T-cell (primary cell): Measurements from ENCODE around the gene CREB3L4. TPM values are rescaled to one million over a fixed set of nuclear protein-coding genes. Genes with fewer than 3 reads are reported as not detected.

ENCODE experiments used
- ATAC-seq, 4 experiments: fragments of 200-7000 bp in 3 of 4; fragments of 150-1000 bp in 1 of 4; cut with Tn5 transposase; replicated peaks in 1 of 4; 1 replicate in 3 of 4; 2 replicates in 1 of 4; pipeline ENCODE4 v1.10.0; 2021; ENCODE audit warnings: moderate library complexity in 3 of 4, mild to moderate bottlenecking in 2 of 4, moderate number of reproducible peaks in 1 of 4
- CTCF ChIA-PET, 2 donors: fragments of 300-600 bp; sonication (Branson Sonifier 250); formaldehyde crosslinking; loops; one replicate each; lab custom pipeline; 2022; ENCODE audit warnings: antibody characterized with exemption in 2 of 2; lab: Charles Lee
- POLR2A ChIA-PET, 2 donors: fragments of 300-600 bp; sonication (Branson Sonifier 250); formaldehyde crosslinking; loops; one replicate each; lab custom pipeline; 2022; ENCODE audit warnings: antibody characterized with exemption in 2 of 2; lab: Charles Lee
- DNase-seq, 35 experiments: peaks; one replicate each; pipeline versions ENCODE4 v3.0.0 to v3.0.0-alpha.2; 2013 to 2023
- H3K27ac ChIP-seq: one replicate; pipeline ENCODE4 v1.5.1; 2013; ENCODE audit warnings: low read length
- H3K27me3 ChIP-seq, 2 experiments: replicated peaks in 1 of 2; 1 replicate in 1 of 2; 2 replicates in 1 of 2; pipeline versions ENCODE4 v1.6.1 to v1.7.0; 2013; ENCODE audit warnings: low read length in 1 of 2, mixed read lengths in 1 of 2; ENCODE audit not compliant: control insufficient read depth in 2 of 2, insufficient read depth in 2 of 2; ENCODE audit errors: extremely low read depth in 1 of 2
- H3K36me3 ChIP-seq, 2 donors: 1 replicate in 1 of 2; 2 replicates in 1 of 2; pipeline versions ENCODE4 v1.6.1 to v1.7.0; 2013; ENCODE audit warnings: low read length in 1 of 2; ENCODE audit not compliant: control insufficient read depth in 2 of 2, insufficient read depth in 1 of 2; ENCODE audit errors: extremely low read depth in 1 of 2
- H3K4me1 ChIP-seq, 2 experiments: 1 replicate in 1 of 2; 2 replicates in 1 of 2; pipeline versions ENCODE4 v1.6.1 to v1.7.0; 2013; ENCODE audit warnings: low read length in 2 of 2, mixed read lengths in 1 of 2; ENCODE audit not compliant: insufficient read depth in 2 of 2, control insufficient read depth in 1 of 2; ENCODE audit errors: extremely low read depth in 1 of 2
- H3K4me3 ChIP-seq, 2 donors: 1 replicate in 1 of 2; 2 replicates in 1 of 2; pipeline versions ENCODE4 v1.5.1 to v1.7.0; 2013; ENCODE audit warnings: mild to moderate bottlenecking in 2 of 2, low read length in 1 of 2, moderate library complexity in 1 of 2; ENCODE audit not compliant: control insufficient read depth in 1 of 2; ENCODE audit errors: extremely low read depth in 1 of 2
- H3K9me3 ChIP-seq: 2 replicates; pipeline ENCODE4 v1.7.0; 2013
- H3K27ac Mint-ChIP-seq, 2 donors: one replicate each; pipeline ENCODE4 v1.8.0; 2020 to 2021; ENCODE audit warnings: mild to moderate bottlenecking in 2 of 2, mixed read lengths in 2 of 2
- H3K27me3 Mint-ChIP-seq, 2 donors: one replicate each; pipeline ENCODE4 v1.8.0; 2021 to 2022; ENCODE audit warnings: mixed read lengths in 2 of 2
- H3K36me3 Mint-ChIP-seq: one replicate; pipeline ENCODE4 v1.8.0; 2021; ENCODE audit warnings: mixed read lengths
- H3K4me1 Mint-ChIP-seq, 3 donors: one replicate each; pipeline ENCODE4 v1.8.0; 2020 to 2022; ENCODE audit warnings: mixed read lengths in 3 of 3, mild to moderate bottlenecking in 1 of 3
- H3K4me3 Mint-ChIP-seq, 3 donors: one replicate each; pipeline ENCODE4 v1.8.0; 2020 to 2022; ENCODE audit warnings: mild to moderate bottlenecking in 3 of 3, mixed read lengths in 3 of 3, moderate library complexity in 3 of 3
- H3K9me3 Mint-ChIP-seq, 3 donors: one replicate each; pipeline ENCODE4 v1.8.0; 2020 to 2022; ENCODE audit warnings: mixed read lengths in 3 of 3
- WGBS: methylation state at CpG from one replicate; pipeline ENCODE4 v1.1.5; 2013; ENCODE audit warnings: missing lambda C conversion rate; ENCODE audit not compliant: insufficient coverage; 5-methylcytosine and 5-hydroxymethylcytosine counted together
- total RNA-seq, 35 experiments: library from RNA in 6 of 35; stranded (reverse) in 6 of 35; fragments of 120-200 nt in 1 of 35; gene quantifications; one replicate each; pipeline versions ENCODE4 v1.2.1 to v1.2.4 and lab custom pipeline; 2013 to 2026

The CREB3L4 gene
- total RNA-seq, 5 donors from 2014 or later (not counting 1 experiment from before 2014, with no cell fraction given) = 3.3 to 9.0 (median 6.3) TPM

GRCh38 chr1:153922076-153922971, 45.4 kb upstream of the CREB3L4 start:
- peak in 22 of 35 experiments; percentile 8 to 59 (median 40) for DNase-seq
- peak; percentile 0 to 37 (median 28) for ATAC-seq
- POLR2A ChIA-PET = interaction anchor here (0.5 to 1.3 kb wide), 6 partner anchors 23 to 287 kb away, joined by 3 to 13 read pairs (median 6); no protein-coding TSS in a partner anchor
- peak overlapping the region; percentile 91 to 96 (median 94) for H3K4me3 Mint-ChIP-seq
- H3K4me1 ChIP-seq = peaks cover 33 to 39% of the 10 kb centered on the region in 2 experiments
- peaks cover 8% of the 10 kb centered on the region for H3K36me3 Mint-ChIP-seq
- peaks cover 0 to 11% of the 10 kb centered on the region in 2 donors for H3K36me3 ChIP-seq
- H3K9me3 ChIP-seq = no peaks in the 10 kb centered on the region
- H3K27ac ChIP-seq = peak overlapping the region; percentile 68
- peak overlapping the region; percentile 95 to 97 for H3K27ac Mint-ChIP-seq
- CTCF ChIA-PET = interaction anchor here (0.5 to 2.9 kb wide), 10 partner anchors 22 to 411 kb away, joined by 3 to 25 read pairs (median 4); partner anchors contain the start of genes DENND4B (in 1 of the 2), RAB13 (in 1 of the 2) and S100A6 (in 1 of the 2)
- no peaks in the 10 kb centered on the region for H3K27me3 ChIP-seq
- peaks cover 43 to 58% (median 56%) of the 10 kb centered on the region in 3 donors for H3K4me1 Mint-ChIP-seq
- H3K9me3 Mint-ChIP-seq = no peaks in the 10 kb centered on the region
- H3K4me3 ChIP-seq = peak overlapping the region; percentile 69 to 75
- H3K27me3 Mint-ChIP-seq = peaks cover 0 to 1% of the 10 kb centered on the region in 2 donors
- 0% methylated on average over 24 of the region's 86 CpGs for WGBS

GRCh38 chr1:153922972-153923925, 44.5 kb upstream of the CREB3L4 start, which contains the start of gene GATAD2B:
Gene GATAD2B (minus strand): TSS chr1:153922972. CDS start chr1:153828347, 94,625 bp downstream.
- ATAC-seq (peak; percentile 92 to 96 (median 94)), DNase-seq (peak; percentile 92 to 100 (median 99))
- WGBS = 0% methylated on average over 40 of the region's 53 CpGs
- H3K9me3 Mint-ChIP-seq = no peaks in the 10 kb centered on the region
- peaks cover 27 to 39% of the 10 kb centered on the region in 2 experiments for H3K4me1 ChIP-seq
- ChIA-PET POLR2A (interaction anchor here (0.5 to 1.3 kb wide), 14 partner anchors 20 to 1988 kb away, joined by 3 to 11 read pairs (median 4); partner anchors contain the start of genes RIT1 (in 1 of the 2), RPS27 (in 1 of the 2) and SLC27A3 (in 1 of the 2)), CTCF (interaction anchor here in 1 of 2 donors (0.7 to 2.9 kb wide), 6 partner anchors 16 to 119 kb away, joined by 3 to 25 read pairs (median 3); partner anchors contain the start of gene DENND4B)
- H3K4me1 Mint-ChIP-seq = peaks cover 37 to 52% (median 51%) of the 10 kb centered on the region in 3 donors
- H3K27ac Mint-ChIP-seq = peak within 1 kb of the TSS; percentile 95 to 97
- no peaks in the 10 kb centered on the region for H3K36me3 Mint-ChIP-seq
- H3K9me3 ChIP-seq = no peaks in the 10 kb centered on the region
- H3K27ac ChIP-seq = peak within 1 kb of the TSS; percentile 88
- peak within 1 kb of the TSS; percentile 69 to 90 for H3K4me3 ChIP-seq
- H3K27me3 Mint-ChIP-seq = peaks cover 0 to 1% of the 10 kb centered on the region in 2 donors
- peaks cover 0 to 4% of the 10 kb centered on the region in 2 donors for H3K36me3 ChIP-seq
- no peaks in the 10 kb centered on the region for H3K27me3 ChIP-seq
- peak within 1 kb of the TSS; percentile 91 to 96 (median 94) for H3K4me3 Mint-ChIP-seq

GRCh38 chr1:153926405-153926804, 41.3 kb upstream of the CREB3L4 start:
- WGBS = 100% methylated on average over 3 of the region's 4 CpGs
- CTCF ChIA-PET = no interaction called here

GRCh38 chr1:153928245-153928644, 39.5 kb upstream of the CREB3L4 start:
- DNase-seq = no peak
- Mint-ChIP-seq H3K4me3 (no peak overlapping the region), H3K36me3 (peaks cover 8% of the 10 kb centered on the region), H3K9me3 (no peaks in the 10 kb centered on the region), H3K27me3 (no peaks in the 10 kb centered on the region), H3K27ac (peak overlapping the region; percentile 13 to 29), H3K4me1 (peaks cover 10 to 24% (median 15%) of the 10 kb centered on the region in 3 donors)
- ATAC-seq = no peak
- Histone ChIP-seq H3K4me1 (peaks cover 4 to 15% of the 10 kb centered on the region in 2 experiments), H3K4me3 (no peak overlapping the region), H3K9me3 (no peaks in the 10 kb centered on the region), H3K27ac (no peak overlapping the region), H3K36me3 (peaks cover 20 to 23% of the 10 kb centered on the region in 2 donors), H3K27me3 (no peaks in the 10 kb centered on the region)
- ChIA-PET CTCF (interaction anchor here in 1 of 2 donors (0.6 kb wide), 1 partner anchor 119 kb away, joined by 3 read pairs; no protein-coding TSS in a partner anchor), POLR2A (no interaction called here)
- WGBS = no CpG with 5 or more reads among the region's 1 CpG

More at GRCh38 chr1:153926405-153926804, 41.3 kb upstream of the CREB3L4 start:
- Histone ChIP-seq H3K4me1 (peaks cover 4 to 22% of the 10 kb centered on the region in 2 experiments), H3K27ac (no peak overlapping the region), H3K27me3 (no peaks in the 10 kb centered on the region), H3K9me3 (no peaks in the 10 kb centered on the region), H3K4me3 (no peak overlapping the region), H3K36me3 (peaks cover 8% of the 10 kb centered on the region in 2 donors)
- no peaks in the 10 kb centered on the region for H3K36me3 Mint-ChIP-seq
- no peak overlapping the region for H3K27ac Mint-ChIP-seq
- H3K4me3 Mint-ChIP-seq = no peak overlapping the region
- no peaks in the 10 kb centered on the region for H3K9me3 Mint-ChIP-seq
- peaks cover 14 to 33% (median 22%) of the 10 kb centered on the region in 3 donors for H3K4me1 Mint-ChIP-seq
- POLR2A ChIA-PET = interaction anchor here in 1 of 2 donors (0.7 kb wide), 1 partner anchor 44 kb away, joined by 17 read pairs; no protein-coding TSS in a partner anchor
- H3K27me3 Mint-ChIP-seq = peaks cover 0 to 1% of the 10 kb centered on the region in 2 donors
- DNase-seq (no peak), ATAC-seq (no peak)

- Mint-ChIP-seq H3K27me3 (no peaks in the 10 kb centered on the region), H3K4me3 (no peak overlapping the region), H3K36me3 (peaks cover 8% of the 10 kb centered on the region), H3K27ac (peak overlapping the region; percentile 13 to 29), H3K4me1 (peaks cover 9 to 18% (median 10%) of the 10 kb centered on the region in 3 donors), H3K9me3 (no peaks in the 10 kb centered on the region)
- DNase-seq = no peak
- Histone ChIP-seq H3K4me1 (peaks cover 3 to 10% of the 10 kb centered on the region in 2 experiments), H3K36me3 (peaks cover 23 to 29% of the 10 kb centered on the region in 2 donors), H3K4me3 (no peak overlapping the region), H3K9me3 (no peaks in the 10 kb centered on the region), H3K27ac (no peak overlapping the region), H3K27me3 (no peaks in the 10 kb centered on the region)
- no CpG with 5 or more reads among the region's 4 CpGs for WGBS
- ATAC-seq = no peak
- ChIA-PET CTCF (interaction anchor here in 1 of 2 donors (1.2 kb wide), 1 partner anchor 10 kb away, joined by 3 read pairs; no protein-coding TSS in a partner anchor), POLR2A (interaction anchor here in 1 of 2 donors (0.6 kb wide), 1 partner anchor 194 kb away, joined by 3 read pairs; no protein-coding TSS in a partner anchor)
These were observed 38.8 kb upstream of the CREB3L4 start for GRCh38 chr1:153928791-153929341.
